K562 (cell line): ENCODE measurements around the gene CYP2E1.
"Not testable (repeated sequence)": the region's sequence is repeated elsewhere in the genome, so short reads cannot be mapped to it uniquely, and the experiment has no call there.

Source experiments
- CXXC5 ChIP-seq: fragments of 250-450 bp; sonication (Bioruptor Pico); IDR thresholded peaks from 2 replicates; pipeline ENCODE4 v1.8.0; 2022; ENCODE audit warnings: inconsistent platforms, mild to moderate bottlenecking, moderate library complexity
- NR2F6 ChIP-seq: fragments of 450-650 bp; formaldehyde crosslinking; IDR thresholded peaks from 2 replicates; pipeline ENCODE4 v1.4.0; 2020; ENCODE audit warnings: mild to moderate bottlenecking
- POLR2AphosphoS5 ChIP-seq: IDR thresholded peaks from 2 replicates; pipeline ENCODE4 v1.6.1; 2011; ENCODE audit warnings: mild to moderate bottlenecking, low read depth, low read length, moderate library complexity; ENCODE audit not compliant: control insufficient read depth, insufficient read depth

DNA sequence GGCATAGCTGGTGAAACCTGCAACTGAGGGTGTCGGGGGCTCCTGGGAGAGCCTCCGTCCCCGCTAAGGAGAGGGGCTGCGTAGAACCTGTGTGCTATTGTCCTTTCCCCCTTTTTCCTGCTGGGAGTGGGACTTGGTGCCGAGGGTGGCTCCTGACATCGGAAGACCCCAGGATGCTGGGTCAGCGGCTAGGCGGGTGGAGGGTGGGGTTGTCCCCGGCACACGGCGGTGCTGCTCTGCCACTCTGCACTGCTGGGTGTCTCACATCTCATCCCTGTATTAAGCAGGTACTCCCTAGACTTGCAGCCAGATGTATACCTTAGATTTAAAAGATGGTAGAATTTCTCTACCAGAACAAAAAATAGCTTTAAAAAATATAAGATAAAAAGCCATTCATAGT is 44.9 kb downstream of the CYP2E1 start:
- not testable (repeated sequence) for TF ChIP-seq POLR2AphosphoS5; CXXC5 (CRISPR knock-in tag); NR2F6
